ENCODE data around the gene CEP131.

The CEP131 gene

GRCh38 chr17:81186203-81186602, 36.6 kb downstream of the CEP131 start:
- no peaks in the 10 kb centered on the region for H3K27me3 ChIP-seq (ENCODE audit: low read length)
- H3K9me3 ChIP-seq (ENCODE audit: insufficient read depth, low read length): no peaks in the 10 kb centered on the region
- no peak overlapping the region for H3K9ac ChIP-seq (ENCODE audit: low read length)

GRCh38 chr17:81184555-81184954, 38.2 kb downstream of the CEP131 start:
- no peaks in the 10 kb centered on the region for H3K36me3 ChIP-seq (ENCODE audit: low read length)
- H2AFZ ChIP-seq (ENCODE audit: low read depth, low read length, severe bottlenecking): no peak overlapping the region
- H3K9me2 ChIP-seq (replicated peaks; ENCODE audit: insufficient read depth, low read length): no peaks in the 10 kb centered on the region
- H3K27ac ChIP-seq (ENCODE audit: low read depth, low read length): no peak overlapping the region
- no peaks in the 10 kb centered on the region for H3K9me3 ChIP-seq (ENCODE audit: insufficient read depth, low read length)
- H3F3A ChIP-seq (ENCODE audit: insufficient read depth): no peaks in the 10 kb centered on the region
- H3K27me3 ChIP-seq (ENCODE audit: low read length): no peaks in the 10 kb centered on the region
- H3K79me2 ChIP-seq (ENCODE audit: insufficient read depth, low read length): no peaks in the 10 kb centered on the region
- H3K9ac ChIP-seq (ENCODE audit: low read length): no peak overlapping the region
- H3K4me2 ChIP-seq (ENCODE audit: low read depth, low read length, poor library complexity, severe bottlenecking): no peak overlapping the region
- no peak overlapping the region for H3K4me3 ChIP-seq (ENCODE audit: insufficient read depth, low read length, poor library complexity, severe bottlenecking)
- TF ChIP-seq EZH2phosphoT487 (conservative IDR thresholded peaks at IDR 0.05; ENCODE audit: low read length): no peak
- no peak for TF ChIP-seq CTCF (IDR thresholded peaks at IDR 0.05; ENCODE audit: insufficient read depth, low read length, poor library complexity, severe bottlenecking)
- no peaks in the 10 kb centered on the region for H4K20me1 ChIP-seq (ENCODE audit: low read depth, low read length)

More at GRCh38 chr17:81186203-81186602, 36.6 kb downstream of the CEP131 start:
- Histone ChIP-seq H3K4me3 (ENCODE audit: insufficient read depth, low read length, poor library complexity, severe bottlenecking) (no peak overlapping the region), H3K4me2 (ENCODE audit: low read depth, low read length, poor library complexity, severe bottlenecking) (no peak overlapping the region), H3K9me2 (replicated peaks; ENCODE audit: insufficient read depth, low read length) (no peaks in the 10 kb centered on the region), H3F3A (ENCODE audit: insufficient read depth) (no peaks in the 10 kb centered on the region), H4K20me1 (ENCODE audit: low read depth, low read length) (no peaks in the 10 kb centered on the region), H2AFZ (ENCODE audit: low read depth, low read length, severe bottlenecking) (no peak overlapping the region), H3K36me3 (ENCODE audit: low read length) (no peaks in the 10 kb centered on the region), H3K79me2 (ENCODE audit: insufficient read depth, low read length) (no peaks in the 10 kb centered on the region), H3K27ac (ENCODE audit: low read depth, low read length) (no peak overlapping the region)
- TF ChIP-seq CTCF (IDR thresholded peaks at IDR 0.05; ENCODE audit: insufficient read depth, low read length, poor library complexity, severe bottlenecking): no peak
- TF ChIP-seq EZH2phosphoT487 (conservative IDR thresholded peaks at IDR 0.05; ENCODE audit: low read length): no peak

- TF ChIP-seq CTCF (IDR thresholded peaks at IDR 0.05; ENCODE audit: insufficient read depth, low read length, poor library complexity, severe bottlenecking) (no peak), EZH2phosphoT487 (conservative IDR thresholded peaks at IDR 0.05; ENCODE audit: low read length) (no peak)
Measured at GRCh38 chr17:81183807-81184206, 39.0 kb downstream of the CEP131 start.

More at GRCh38 chr17:81183807-81184206, 39.0 kb downstream of the CEP131 start:
- Histone ChIP-seq H3K4me2 (ENCODE audit: low read depth, low read length, poor library complexity, severe bottlenecking) (no peak overlapping the region), H3K27ac (ENCODE audit: low read depth, low read length) (no peak overlapping the region), H3F3A (ENCODE audit: insufficient read depth) (no peaks in the 10 kb centered on the region), H3K27me3 (ENCODE audit: low read length) (no peaks in the 10 kb centered on the region), H2AFZ (ENCODE audit: low read depth, low read length, severe bottlenecking) (no peak overlapping the region), H3K9me2 (replicated peaks; ENCODE audit: insufficient read depth, low read length) (no peaks in the 10 kb centered on the region), H3K36me3 (ENCODE audit: low read length) (no peaks in the 10 kb centered on the region), H3K4me3 (ENCODE audit: insufficient read depth, low read length, poor library complexity, severe bottlenecking) (no peak overlapping the region), H3K79me2 (ENCODE audit: insufficient read depth, low read length) (no peaks in the 10 kb centered on the region), H3K9ac (ENCODE audit: low read length) (no peak overlapping the region), H4K20me1 (ENCODE audit: low read depth, low read length) (no peaks in the 10 kb centered on the region), H3K9me3 (ENCODE audit: insufficient read depth, low read length) (no peaks in the 10 kb centered on the region)

Measured in SU-DHL-6 (cell line).